ENCODE measurements around the gene PLPP6. TPM values are rescaled to one million over a fixed set of nuclear protein-coding genes. Genes with fewer than 3 reads are reported as not detected.
"Not testable (repeated sequence)": the region's sequence is repeated elsewhere in the genome, so short reads cannot be mapped to it uniquely, and the experiment has no call there.

The PLPP6 gene
- polyA plus RNA-seq, 1 donor from 2014 or later, result 26.3 TPM

DNA sequence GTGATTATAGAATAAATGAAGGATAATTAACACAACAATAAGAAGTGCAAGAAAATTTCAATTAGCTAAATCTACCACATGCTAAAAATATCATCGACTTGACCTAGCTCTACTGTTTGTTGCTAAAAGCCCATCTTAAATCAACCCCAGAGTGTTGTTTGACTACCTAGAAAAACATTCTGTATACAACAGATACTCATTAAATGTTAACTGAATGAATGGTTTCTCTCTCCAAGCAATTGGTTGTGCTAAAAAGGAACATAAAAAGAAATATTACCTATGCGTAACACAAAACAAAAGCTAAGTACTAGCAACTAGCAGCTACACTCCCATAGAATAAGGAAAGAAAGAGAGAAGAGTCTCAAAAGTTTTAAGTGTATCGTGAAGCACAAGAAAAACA is 5.5 kb upstream of the PLPP6 start:
- Histone ChIP-seq H3K36me3 (ENCODE audit: insufficient read depth, low read length) (no peaks in the 10 kb centered on the region), H3K79me2 (replicated peaks; ENCODE audit: insufficient read depth, low read length) (no peaks in the 10 kb centered on the region), H3K9ac (ENCODE audit: low read length) (no peak overlapping the region), H3K27ac (ENCODE audit: low read length) (no peak overlapping the region), H3K9me3 (ENCODE audit: low read length) (no peaks in the 10 kb centered on the region), H3K4me3 (ENCODE audit: low read length) (no peak overlapping the region), H3K9me2 (ENCODE audit: insufficient read depth, low read length) (no peaks in the 10 kb centered on the region), H3K4me2 (ENCODE audit: low read length) (no peak overlapping the region), H4K20me1 (ENCODE audit: insufficient read depth) (no peaks in the 10 kb centered on the region), H2AFZ (ENCODE audit: low read depth, low read length) (no peak overlapping the region), H3K27me3 (ENCODE audit: insufficient read depth, low read depth, low read length) (no peaks in the 10 kb centered on the region), H3F3A (ENCODE audit: insufficient read depth, low read length, poor library complexity, severe bottlenecking) (no peaks in the 10 kb centered on the region)
- TF ChIP-seq TAF1 (IDR thresholded peaks at IDR 0.05; ENCODE audit: low read depth) (no peak), EP300 (conservative IDR thresholded peaks at IDR 0.05; ENCODE audit: poor library complexity, severe bottlenecking) (no peak), RAD21 (conservative IDR thresholded peaks at IDR 0.05) (no peak), SMC3 (conservative IDR thresholded peaks at IDR 0.05; ENCODE audit: poor library complexity) (no peak), EZH2 (IDR thresholded peaks at IDR 0.05; ENCODE audit: borderline replicate concordance, insufficient read depth, low read length, poor library complexity, severe bottlenecking) (no peak), MXI1 (conservative IDR thresholded peaks at IDR 0.05; ENCODE audit: poor library complexity, severe bottlenecking) (no peak), POLR2AphosphoS5 (IDR thresholded peaks at IDR 0.05) (no peak)
- TF ChIP-seq, protein P1, sequence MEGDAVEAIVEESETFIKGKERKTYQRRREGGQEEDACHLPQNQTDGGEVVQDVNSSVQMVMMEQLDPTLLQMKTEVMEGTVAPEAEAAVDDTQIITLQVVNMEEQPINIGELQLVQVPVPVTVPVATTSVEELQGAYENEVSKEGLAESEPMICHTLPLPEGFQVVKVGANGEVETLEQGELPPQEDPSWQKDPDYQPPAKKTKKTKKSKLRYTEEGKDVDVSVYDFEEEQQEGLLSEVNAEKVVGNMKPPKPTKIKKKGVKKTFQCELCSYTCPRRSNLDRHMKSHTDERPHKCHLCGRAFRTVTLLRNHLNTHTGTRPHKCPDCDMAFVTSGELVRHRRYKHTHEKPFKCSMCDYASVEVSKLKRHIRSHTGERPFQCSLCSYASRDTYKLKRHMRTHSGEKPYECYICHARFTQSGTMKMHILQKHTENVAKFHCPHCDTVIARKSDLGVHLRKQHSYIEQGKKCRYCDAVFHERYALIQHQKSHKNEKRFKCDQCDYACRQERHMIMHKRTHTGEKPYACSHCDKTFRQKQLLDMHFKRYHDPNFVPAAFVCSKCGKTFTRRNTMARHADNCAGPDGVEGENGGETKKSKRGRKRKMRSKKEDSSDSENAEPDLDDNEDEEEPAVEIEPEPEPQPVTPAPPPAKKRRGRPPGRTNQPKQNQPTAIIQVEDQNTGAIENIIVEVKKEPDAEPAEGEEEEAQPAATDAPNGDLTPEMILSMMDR (IDR thresholded peaks at IDR 0.05; ENCODE audit: poor library complexity, severe bottlenecking), result no peak
- TF ChIP-seq, protein P2, sequence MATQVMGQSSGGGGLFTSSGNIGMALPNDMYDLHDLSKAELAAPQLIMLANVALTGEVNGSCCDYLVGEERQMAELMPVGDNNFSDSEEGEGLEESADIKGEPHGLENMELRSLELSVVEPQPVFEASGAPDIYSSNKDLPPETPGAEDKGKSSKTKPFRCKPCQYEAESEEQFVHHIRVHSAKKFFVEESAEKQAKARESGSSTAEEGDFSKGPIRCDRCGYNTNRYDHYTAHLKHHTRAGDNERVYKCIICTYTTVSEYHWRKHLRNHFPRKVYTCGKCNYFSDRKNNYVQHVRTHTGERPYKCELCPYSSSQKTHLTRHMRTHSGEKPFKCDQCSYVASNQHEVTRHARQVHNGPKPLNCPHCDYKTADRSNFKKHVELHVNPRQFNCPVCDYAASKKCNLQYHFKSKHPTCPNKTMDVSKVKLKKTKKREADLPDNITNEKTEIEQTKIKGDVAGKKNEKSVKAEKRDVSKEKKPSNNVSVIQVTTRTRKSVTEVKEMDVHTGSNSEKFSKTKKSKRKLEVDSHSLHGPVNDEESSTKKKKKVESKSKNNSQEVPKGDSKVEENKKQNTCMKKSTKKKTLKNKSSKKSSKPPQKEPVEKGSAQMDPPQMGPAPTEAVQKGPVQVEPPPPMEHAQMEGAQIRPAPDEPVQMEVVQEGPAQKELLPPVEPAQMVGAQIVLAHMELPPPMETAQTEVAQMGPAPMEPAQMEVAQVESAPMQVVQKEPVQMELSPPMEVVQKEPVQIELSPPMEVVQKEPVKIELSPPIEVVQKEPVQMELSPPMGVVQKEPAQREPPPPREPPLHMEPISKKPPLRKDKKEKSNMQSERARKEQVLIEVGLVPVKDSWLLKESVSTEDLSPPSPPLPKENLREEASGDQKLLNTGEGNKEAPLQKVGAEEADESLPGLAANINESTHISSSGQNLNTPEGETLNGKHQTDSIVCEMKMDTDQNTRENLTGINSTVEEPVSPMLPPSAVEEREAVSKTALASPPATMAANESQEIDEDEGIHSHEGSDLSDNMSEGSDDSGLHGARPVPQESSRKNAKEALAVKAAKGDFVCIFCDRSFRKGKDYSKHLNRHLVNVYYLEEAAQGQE (IDR thresholded peaks at IDR 0.05; ENCODE audit: borderline replicate concordance), result no peak

- Histone ChIP-seq H3K27ac (ENCODE audit: low read length) (no peak overlapping the region), H3K9me3 (ENCODE audit: low read length) (no peaks in the 10 kb centered on the region), H3K27me3 (ENCODE audit: insufficient read depth, low read depth, low read length) (no peaks in the 10 kb centered on the region), H3K9me2 (ENCODE audit: insufficient read depth, low read length) (no peaks in the 10 kb centered on the region), H3F3A (ENCODE audit: insufficient read depth, low read length, poor library complexity, severe bottlenecking) (no peaks in the 10 kb centered on the region), H3K4me2 (ENCODE audit: low read length) (no peak overlapping the region), H3K36me3 (ENCODE audit: insufficient read depth, low read length) (no peaks in the 10 kb centered on the region), H3K4me3 (ENCODE audit: low read length) (no peak overlapping the region), H3K9ac (ENCODE audit: low read length) (no peak overlapping the region), H2AFZ (ENCODE audit: low read depth, low read length) (no peak overlapping the region), H4K20me1 (ENCODE audit: insufficient read depth) (no peaks in the 10 kb centered on the region), H3K79me2 (replicated peaks; ENCODE audit: insufficient read depth, low read length) (no peaks in the 10 kb centered on the region)
- TF ChIP-seq EP300 (conservative IDR thresholded peaks at IDR 0.05; ENCODE audit: poor library complexity, severe bottlenecking), result no peak
- no peak for TF ChIP-seq TAF1 (IDR thresholded peaks at IDR 0.05; ENCODE audit: low read depth)
- TF ChIP-seq POLR2AphosphoS5 (IDR thresholded peaks at IDR 0.05), result no peak
- TF ChIP-seq, protein P1 (IDR thresholded peaks at IDR 0.05; ENCODE audit: poor library complexity, severe bottlenecking), result no peak
- TF ChIP-seq, protein P2 (IDR thresholded peaks at IDR 0.05; ENCODE audit: borderline replicate concordance), result no peak
- no peak for TF ChIP-seq EZH2 (IDR thresholded peaks at IDR 0.05; ENCODE audit: borderline replicate concordance, insufficient read depth, low read length, poor library complexity, severe bottlenecking)
- TF ChIP-seq MXI1 (conservative IDR thresholded peaks at IDR 0.05; ENCODE audit: poor library complexity, severe bottlenecking), result no peak
- no peak for TF ChIP-seq RAD21 (conservative IDR thresholded peaks at IDR 0.05)
- TF ChIP-seq SMC3 (conservative IDR thresholded peaks at IDR 0.05; ENCODE audit: poor library complexity), result no peak
These were observed 4.5 kb upstream of the PLPP6 start for GRCh38 chr9:4657426-4658159.

- H3K36me3 ChIP-seq (ENCODE audit: insufficient read depth, low read length); H3K4me2 ChIP-seq (ENCODE audit: low read length); H3K9me3 ChIP-seq (ENCODE audit: low read length): not testable (repeated sequence)
These were observed 1.4 kb upstream of the PLPP6 start for GRCh38 chr9:4660665-4661064.

More at GRCh38 chr9:4660665-4661064, 1.4 kb upstream of the PLPP6 start:
- not testable (repeated sequence) for H3K9me2 ChIP-seq (ENCODE audit: insufficient read depth, low read length); H3K9ac ChIP-seq (ENCODE audit: low read length); H3K27me3 ChIP-seq (ENCODE audit: insufficient read depth, low read depth, low read length); H3K27ac ChIP-seq (ENCODE audit: low read length); H4K20me1 ChIP-seq (ENCODE audit: insufficient read depth); H3K4me3 ChIP-seq (ENCODE audit: low read length); H2AFZ ChIP-seq (ENCODE audit: low read depth, low read length); H3F3A ChIP-seq (ENCODE audit: insufficient read depth, low read length, poor library complexity, severe bottlenecking); H3K79me2 ChIP-seq (replicated peaks; ENCODE audit: insufficient read depth, low read length)
